B cell (primary cell): ENCODE data around the gene OR5B12.

Experiments used
- CTCF ChIP-seq: fragments of 200-600 bp; IDR thresholded peaks from one replicate; pipeline ENCODE4 v1.8.0; 2022; ENCODE audit warnings: antibody characterized with exemption, mild to moderate bottlenecking
- EZH2 ChIP-seq: IDR thresholded peaks from 2 replicates; pipeline ENCODE4 v1.6.1; 2012; ENCODE audit warnings: borderline replicate concordance, low read depth, mild to moderate bottlenecking, moderate library complexity, low read length; ENCODE audit not compliant: insufficient read depth, poor library complexity, severe bottlenecking

DNA sequence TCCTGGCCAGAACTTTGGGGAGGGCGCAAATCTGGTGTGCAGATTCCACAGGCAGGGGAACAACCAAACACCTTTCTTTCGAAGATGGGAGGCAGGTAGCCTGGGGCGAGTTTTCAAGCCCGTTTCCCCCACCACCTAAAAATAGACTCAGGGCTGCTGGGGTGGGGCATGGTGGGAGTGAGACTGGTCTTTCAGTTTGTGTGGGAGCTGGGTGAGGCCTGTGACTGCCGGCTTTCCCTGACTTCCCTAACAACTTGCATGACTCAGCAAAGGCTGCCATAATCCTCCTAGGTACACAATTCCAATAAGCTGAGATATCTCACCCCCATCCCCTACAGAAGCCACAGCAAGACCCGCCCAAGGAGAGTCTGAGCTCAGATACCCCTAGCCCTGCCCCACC is 4.3 kb upstream of the OR5B12 start:
- no peak for TF ChIP-seq CTCF
- TF ChIP-seq EZH2 = no peak
